ENCODE measurements around the gene IFNL1.
"Not testable (repeated sequence)": the region's sequence is repeated elsewhere in the genome, so short reads cannot be mapped to it uniquely, and the experiment has no call there.

Gene IFNL1

GRCh38 chr19:39270036-39270871, 26.0 kb upstream of the IFNL1 start:
- no peak for DNase-seq

GRCh38 chr19:39273859-39274258, 22.3 kb upstream of the IFNL1 start:
- not testable (repeated sequence) for DNase-seq

GRCh38 chr19:39275578-39275977, 20.6 kb upstream of the IFNL1 start:
- no peak for DNase-seq

GRCh38 chr19:39276740-39277139, 19.5 kb upstream of the IFNL1 start:
- no peak for DNase-seq

GRCh38 chr19:39277598-39277997, 18.6 kb upstream of the IFNL1 start:
- no peak for DNase-seq

GRCh38 chr19:39282021-39282420, 14.2 kb upstream of the IFNL1 start:
- DNase-seq = no peak

- no peak for DNase-seq
These were observed 12.2 kb upstream of the IFNL1 start for GRCh38 chr19:39284032-39284431.

GRCh38 chr19:39293394-39293793, 2.8 kb upstream of the IFNL1 start:
- DNase-seq = no peak

GRCh38 chr19:39296906-39297305, 699 bp downstream of the IFNL1 start:
- DNase-seq = no peak

GRCh38 chr19:39297931-39298634, 1.9 kb downstream of the IFNL1 start:
- DNase-seq = no peak

GRCh38 chr19:39299404-39299803, 3.2 kb downstream of the IFNL1 start:
- no peak for DNase-seq

GRCh38 chr19:39299832-39300231, 3.6 kb downstream of the IFNL1 start:
- DNase-seq = no peak

- DNase-seq = no peak
These were observed 4.8 kb downstream of the IFNL1 start for GRCh38 chr19:39301021-39301420.

GRCh38 chr19:39301562-39301961, 5.4 kb downstream of the IFNL1 start:
- DNase-seq = no peak

GRCh38 chr19:39303373-39304184, 7.4 kb downstream of the IFNL1 start:
- no peak for DNase-seq

GRCh38 chr19:39304185-39304513, 7.9 kb downstream of the IFNL1 start:
- DNase-seq = no peak

- no peak for DNase-seq
These were observed 8.7 kb downstream of the IFNL1 start for GRCh38 chr19:39304701-39305571.

- DNase-seq = no peak
These were observed 9.9 kb downstream of the IFNL1 start for GRCh38 chr19:39306075-39306474.

- DNase-seq = no peak
These were observed 11.0 kb downstream of the IFNL1 start for GRCh38 chr19:39307046-39307821.

- no peak for DNase-seq
These were observed 11.8 kb downstream of the IFNL1 start for GRCh38 chr19:39307822-39308530.
